SK-N-DZ (cell line): Measurements from ENCODE around the gene ZCCHC24.
"Not testable (repeated sequence)": the region's sequence is repeated elsewhere in the genome, so short reads cannot be mapped to it uniquely, and the experiment has no call there.

Source experiments
- DNase-seq: peaks from one replicate; pipeline ENCODE4 v3.0.0-alpha.2; 2015; ENCODE audit warnings: low spot score

Gene ZCCHC24

GRCh38 chr10:79346388-79347225 is 98.8 kb downstream of the ZCCHC24 start:
- DNase-seq = peak; percentile 69

DNA sequence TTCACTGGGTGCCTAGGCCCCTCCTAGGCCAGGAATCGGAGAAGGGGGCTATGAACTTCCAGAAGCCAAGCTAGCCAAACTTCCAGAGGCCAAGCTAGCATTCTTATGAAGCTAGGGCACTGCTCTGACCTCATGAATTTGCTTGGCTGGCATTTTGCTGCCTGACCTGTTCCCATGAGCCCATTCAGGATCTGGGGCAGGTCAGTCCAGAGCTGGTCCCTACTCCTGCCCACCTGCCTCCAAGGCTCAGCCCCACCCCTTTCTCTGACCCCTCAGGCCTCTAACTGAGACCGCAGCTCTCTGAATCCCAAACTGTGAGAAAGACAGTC is 99.4 kb downstream of the ZCCHC24 start:
- no peak for DNase-seq

DNA sequence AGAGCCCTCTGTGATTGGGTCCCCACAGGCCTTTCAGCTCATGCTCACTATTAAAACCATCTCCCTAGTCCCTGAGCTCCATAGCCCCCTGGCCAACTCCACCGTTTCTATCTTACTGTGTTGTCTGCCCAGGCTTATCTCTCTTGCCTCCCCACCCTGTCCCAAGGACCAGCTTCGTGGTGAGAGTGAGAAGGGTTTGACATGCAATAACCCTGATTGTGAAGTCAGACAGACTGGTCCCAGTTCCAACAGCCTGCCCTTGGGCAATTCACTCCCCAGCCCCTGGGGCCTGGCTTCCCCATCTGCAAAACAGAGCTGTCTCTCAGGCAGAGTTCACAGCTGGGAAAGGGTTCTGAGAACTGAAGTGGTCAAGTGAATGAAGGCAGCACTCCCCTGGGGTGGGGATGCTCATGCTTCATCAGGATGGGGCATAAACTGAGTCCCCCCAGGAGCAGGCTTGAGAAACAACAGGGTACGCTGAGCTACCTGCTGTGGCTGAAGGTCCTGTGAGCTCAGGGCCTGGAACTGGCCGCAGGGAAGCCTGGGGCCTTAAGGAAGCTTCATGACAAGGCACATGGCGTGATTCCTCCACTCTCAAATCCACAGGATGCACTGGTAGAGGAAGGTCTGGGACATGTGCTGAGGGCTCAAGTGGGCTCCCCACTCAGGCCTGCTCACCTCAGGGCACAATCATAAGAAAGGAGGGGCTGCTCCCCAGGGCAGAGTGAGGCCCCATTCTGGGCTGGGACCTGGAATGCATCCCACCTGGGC is 100.0 kb downstream of the ZCCHC24 start:
- DNase-seq = no peak

DNA sequence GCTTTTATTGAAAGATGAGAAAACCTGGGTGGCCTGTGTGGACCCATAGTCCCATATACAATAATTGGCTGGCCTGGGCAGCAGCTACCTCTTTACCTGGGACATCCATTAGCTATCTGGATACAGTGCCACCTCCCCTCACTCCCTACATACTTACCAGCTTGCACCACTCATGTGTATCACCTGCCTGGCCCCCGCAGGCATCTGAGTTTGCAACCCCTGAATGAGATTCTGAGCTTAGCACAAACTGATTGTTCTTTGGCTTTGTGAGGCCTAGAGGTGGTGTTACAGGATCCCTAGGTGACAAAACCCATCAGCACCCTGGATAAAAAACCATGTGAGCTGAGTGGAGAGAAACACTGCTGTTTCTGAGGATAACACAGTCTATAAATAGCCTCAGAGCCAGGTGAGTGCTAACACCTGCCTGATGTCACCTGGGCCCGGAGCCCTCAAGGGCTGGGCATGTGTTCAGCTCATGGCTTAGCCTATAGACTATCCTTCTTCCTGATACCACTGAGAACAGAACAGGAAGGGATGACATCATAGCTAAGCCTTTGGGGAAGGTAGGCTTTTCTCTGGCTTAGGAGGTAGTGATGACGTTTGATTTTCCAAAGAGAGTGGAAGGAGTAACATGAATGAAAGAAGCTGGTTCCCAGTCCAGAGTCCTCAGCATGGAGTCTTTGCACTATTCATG is 100.8 kb downstream of the ZCCHC24 start:
- DNase-seq = no peak

DNA sequence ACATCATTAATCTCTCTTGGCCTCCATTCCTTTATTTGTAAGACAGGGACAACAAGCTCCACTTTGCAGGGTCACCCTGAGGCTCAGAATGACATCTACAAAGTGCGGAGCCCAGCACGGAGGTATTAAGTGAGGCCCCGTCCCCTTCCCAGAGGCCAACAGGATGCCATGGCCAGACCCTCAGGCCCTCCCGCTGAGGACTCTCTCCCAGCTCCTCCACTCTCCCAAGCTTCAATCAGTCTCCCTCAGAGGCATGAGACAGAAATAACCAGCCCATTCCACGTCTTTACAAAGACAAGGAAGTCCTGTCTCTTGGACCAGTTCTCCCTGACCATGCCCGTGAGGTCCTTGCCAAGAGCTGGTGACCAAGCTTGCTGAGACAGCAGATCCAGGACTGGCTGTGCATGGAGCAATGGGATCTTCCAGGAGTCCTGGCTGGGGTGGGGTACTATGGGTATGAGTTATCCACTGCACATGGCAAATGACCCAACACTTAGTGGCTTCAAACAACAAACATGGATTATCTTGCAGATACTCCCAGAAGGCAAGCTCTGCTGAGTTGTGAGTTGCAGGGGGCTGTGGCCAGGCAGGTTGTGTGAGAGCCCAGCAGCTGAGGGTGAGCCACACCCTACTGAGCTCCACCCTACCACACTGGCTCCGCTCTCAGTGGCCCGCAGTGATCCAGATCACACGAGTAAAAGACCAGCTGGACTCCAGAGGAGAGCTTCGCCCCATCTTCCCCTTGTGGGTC is 102.4 kb downstream of the ZCCHC24 start:
- no peak for DNase-seq

DNA sequence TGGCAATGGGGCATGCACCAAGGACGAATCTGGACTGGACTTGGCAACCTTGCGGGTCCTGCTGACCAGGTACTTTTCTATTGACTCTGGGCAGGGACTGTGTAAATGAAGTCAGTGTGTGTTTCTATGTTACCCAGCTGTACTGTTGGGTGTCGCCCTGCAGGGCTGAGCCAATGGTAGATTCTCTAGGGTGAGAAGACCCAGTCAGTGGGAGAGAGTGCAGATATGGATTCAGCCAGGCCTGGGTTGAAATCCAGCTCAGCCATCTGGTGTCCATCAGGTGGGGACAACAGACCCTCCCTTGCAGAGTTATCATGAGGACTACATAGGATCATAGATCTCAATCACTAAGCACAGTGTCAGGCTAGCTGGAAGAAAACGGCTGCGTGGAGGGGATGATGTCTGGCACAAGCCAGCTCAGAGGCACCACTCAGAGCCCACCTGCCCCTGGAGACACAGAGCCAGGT is 103.1 kb downstream of the ZCCHC24 start:
- DNase-seq = peak; percentile 95

DNA sequence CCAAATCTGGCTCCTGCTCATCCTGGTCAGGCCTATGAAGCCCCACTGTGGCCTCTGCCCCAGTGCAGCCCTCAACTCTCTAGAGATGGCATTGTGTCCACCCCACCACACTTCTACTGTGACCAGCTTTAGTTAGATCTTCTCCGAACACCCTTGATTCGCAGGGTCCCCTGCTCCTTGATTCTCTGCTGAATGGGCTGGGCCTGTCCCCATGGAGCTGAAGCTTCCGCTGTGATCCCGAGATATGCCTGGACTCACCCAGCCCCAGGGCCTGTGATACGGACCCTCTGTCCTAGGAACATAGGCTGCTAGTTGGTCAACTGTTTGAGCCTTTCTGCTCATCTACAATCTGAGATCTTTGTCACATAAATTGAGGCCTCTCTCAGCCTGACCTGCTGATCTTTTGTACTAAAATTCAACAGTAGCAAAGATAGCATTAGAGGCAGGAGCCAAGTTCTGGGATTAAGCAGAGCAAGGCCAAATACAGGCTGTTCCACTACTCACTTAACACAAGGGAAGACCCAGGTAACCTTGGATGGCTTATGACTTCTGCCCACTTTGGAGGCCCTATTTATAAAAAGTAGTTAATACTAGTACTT is 104.7 kb downstream of the ZCCHC24 start:
- DNase-seq = no peak

DNA sequence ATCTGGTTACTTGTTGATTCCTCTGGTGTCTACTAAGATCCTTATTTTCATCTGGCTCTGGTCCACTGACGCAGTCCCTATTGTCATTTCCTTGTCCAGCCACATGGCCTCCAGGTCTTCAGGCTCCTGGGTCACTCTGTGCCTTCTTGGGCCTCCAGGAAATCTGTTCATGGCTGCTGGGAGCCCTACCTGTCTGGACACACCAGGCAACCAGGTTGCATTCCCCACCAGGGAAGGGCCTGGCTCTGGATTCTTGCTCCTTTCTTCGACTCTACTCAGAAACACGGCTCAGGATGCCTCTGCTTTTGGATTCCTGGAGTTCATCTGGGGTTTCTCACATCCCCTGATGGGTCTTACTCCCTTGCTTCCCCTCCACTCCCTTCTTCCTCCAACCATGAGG is 106.2 kb downstream of the ZCCHC24 start:
- no peak for DNase-seq

- not testable (repeated sequence) for DNase-seq
Measured at GRCh38 chr10:79337783-79338469, 107.5 kb downstream of the ZCCHC24 start.

- peak; percentile 38 for DNase-seq
Measured at GRCh38 chr10:79336739-79337138, 108.7 kb downstream of the ZCCHC24 start.

GRCh38 chr10:79336276-79336675 is 109.1 kb downstream of the ZCCHC24 start:
- no peak for DNase-seq

GRCh38 chr10:79335470-79336235 is 109.8 kb downstream of the ZCCHC24 start:
- no peak for DNase-seq

DNA sequence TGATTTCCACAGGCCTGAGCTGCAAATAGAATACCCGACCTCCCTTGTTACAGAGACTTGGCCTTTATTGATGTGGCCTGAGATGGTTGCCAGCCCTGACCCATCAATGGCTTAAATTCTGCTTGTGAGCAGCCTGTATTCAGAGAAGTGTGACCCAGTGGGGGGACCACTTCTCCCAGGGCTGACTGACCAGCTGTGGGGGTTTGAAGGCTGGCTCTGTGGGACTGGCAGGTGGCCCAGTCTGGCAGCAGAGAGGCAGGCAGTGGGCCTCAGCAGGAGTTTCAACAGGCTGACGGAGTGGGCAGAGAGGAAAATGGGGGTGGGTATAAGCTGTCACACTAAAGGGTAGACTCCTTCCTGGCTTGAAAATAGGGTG is 110.3 kb downstream of the ZCCHC24 start:
- no peak for DNase-seq

GRCh38 chr10:79334573-79334972 is 110.9 kb downstream of the ZCCHC24 start:
- DNase-seq = no peak

DNA sequence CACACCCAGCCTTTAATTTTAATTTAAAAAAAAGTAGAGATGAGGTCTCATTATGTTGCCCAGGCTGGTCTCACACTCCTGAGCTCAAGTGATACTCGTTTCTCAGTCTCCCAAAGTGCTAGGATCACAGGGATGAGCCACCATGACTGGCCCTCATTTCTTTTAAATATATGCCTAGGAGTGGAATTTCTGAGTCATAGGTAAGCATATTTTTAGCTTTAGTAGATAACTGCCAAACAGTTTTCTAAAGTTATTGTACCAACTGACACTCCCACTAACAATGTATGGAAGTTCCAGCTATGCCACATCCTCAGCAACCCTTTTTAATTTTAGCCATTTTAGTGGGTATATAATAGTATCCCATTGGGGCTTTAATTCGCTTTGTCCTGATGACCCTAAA is 111.9 kb downstream of the ZCCHC24 start:
- DNase-seq = no peak

DNA sequence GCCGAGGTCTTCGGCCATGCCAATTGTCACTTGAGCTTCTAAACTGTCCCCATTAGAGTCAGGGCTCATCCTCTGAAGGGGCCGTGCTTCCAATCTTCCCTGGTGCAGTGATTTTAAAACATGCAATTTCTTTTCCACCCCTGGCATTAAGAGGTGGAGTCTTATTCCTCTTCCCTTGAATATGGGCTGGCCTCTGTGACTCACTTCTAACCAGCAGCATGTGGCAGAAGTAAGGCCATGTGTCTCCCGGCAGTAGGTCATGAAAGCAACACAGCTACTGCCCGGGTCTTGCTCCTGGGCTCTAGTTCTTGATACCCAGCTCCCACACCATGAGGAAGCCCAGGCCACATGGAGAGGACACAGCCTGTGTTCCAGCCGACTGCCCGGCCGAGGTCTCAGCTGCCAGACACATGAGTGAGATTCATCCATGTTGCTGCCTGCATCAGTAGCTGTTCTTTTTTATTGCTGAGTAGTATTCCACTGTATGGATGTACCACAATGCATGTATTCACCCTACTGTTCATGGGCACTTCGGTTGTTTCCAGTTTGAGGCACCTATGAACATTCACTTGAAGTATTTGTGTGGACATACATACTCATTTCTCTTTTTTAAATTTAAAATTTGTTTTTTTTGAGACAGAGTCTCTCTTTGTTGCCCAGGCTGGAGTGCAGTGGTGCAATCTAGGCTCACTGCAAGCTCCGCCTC is 112.7 kb downstream of the ZCCHC24 start:
- not testable (repeated sequence) for DNase-seq
